Fibroblast of skin of left biceps (primary cell): ENCODE data around the gene A2ML1.
A peak's percentile ranks its signal among the peaks of the same experiment; 100 is the strongest.
"Not testable (repeated sequence)": the region's sequence is repeated elsewhere in the genome, so short reads cannot be mapped to it uniquely, and the experiment has no call there.

Source experiments
- DNase-seq, 2 experiments: peaks; one replicate each; pipeline ENCODE4 v3.0.0-alpha.2; 2013; ENCODE audit warnings: low read depth in 2 of 2

The A2ML1 gene

GRCh38 chr12:8822298-8822697, at the start of gene A2ML1:
Gene A2ML1 (plus strand): TSS chr12:8822621. CDS start chr12:8822652, 31 bp downstream.
- no peak for DNase-seq

GRCh38 chr12:8773461-8773860, 49.0 kb upstream of the A2ML1 start:
- DNase-seq = no peak

- no peak for DNase-seq
Measured at GRCh38 chr12:8779281-8779680, 43.1 kb upstream of the A2ML1 start.

GRCh38 chr12:8779862-8780261, 42.6 kb upstream of the A2ML1 start:
- DNase-seq = no peak

GRCh38 chr12:8780389-8780788, 42.0 kb upstream of the A2ML1 start:
- peak; percentile 2 to 4 for DNase-seq

GRCh38 chr12:8781381-8782127, 40.9 kb upstream of the A2ML1 start:
- no peak for DNase-seq

GRCh38 chr12:8784290-8784888, 38.0 kb upstream of the A2ML1 start:
- no peak for DNase-seq

GRCh38 chr12:8785499-8785898, 36.9 kb upstream of the A2ML1 start:
- DNase-seq = no peak

- DNase-seq = not testable (repeated sequence)
Measured at GRCh38 chr12:8787206-8787605, 35.2 kb upstream of the A2ML1 start.

GRCh38 chr12:8788706-8789105, 33.7 kb upstream of the A2ML1 start:
- not testable (repeated sequence) for DNase-seq

- not testable (repeated sequence) for DNase-seq
Measured at GRCh38 chr12:8789341-8790013, 32.9 kb upstream of the A2ML1 start.

- not testable (repeated sequence) for DNase-seq
Measured at GRCh38 chr12:8793226-8793625, 29.2 kb upstream of the A2ML1 start.

GRCh38 chr12:8794611-8795010, 27.8 kb upstream of the A2ML1 start:
- not testable (repeated sequence) for DNase-seq

- DNase-seq = no peak
Measured at GRCh38 chr12:8796831-8797626, 25.4 kb upstream of the A2ML1 start.

GRCh38 chr12:8801213-8801612, 21.2 kb upstream of the A2ML1 start:
- not testable (repeated sequence) for DNase-seq

- DNase-seq = not testable (repeated sequence)
Measured at GRCh38 chr12:8804833-8805232, 17.6 kb upstream of the A2ML1 start.

- not testable (repeated sequence) for DNase-seq
Measured at GRCh38 chr12:8805487-8805886, 16.9 kb upstream of the A2ML1 start.

GRCh38 chr12:8807084-8807483, 15.3 kb upstream of the A2ML1 start:
- DNase-seq = peak in 1 of 2 experiments; percentile 6

- DNase-seq = not testable (repeated sequence)
Measured at GRCh38 chr12:8810112-8810511, 12.3 kb upstream of the A2ML1 start.

GRCh38 chr12:8813572-8814357, 8.7 kb upstream of the A2ML1 start:
- no peak for DNase-seq

- DNase-seq = no peak
Measured at GRCh38 chr12:8816448-8817050, 5.9 kb upstream of the A2ML1 start.
